ENCODE data around the gene POFUT2. TPM values are rescaled to one million over a fixed set of nuclear protein-coding genes. Genes with fewer than 3 reads are reported as not detected.

The POFUT2 gene
- total RNA-seq, 1 donor: 35.8 TPM

- no peak overlapping the region for H3K4me2 ChIP-seq (ENCODE audit: insufficient read depth, low read length)
- H3K79me2 ChIP-seq (ENCODE audit: insufficient read depth, low read length): no peaks in the 10 kb centered on the region
- no peak overlapping the region for H2AFZ ChIP-seq (ENCODE audit: low read length)
- peaks cover 33% of the 10 kb centered on the region for H3K4me1 ChIP-seq (ENCODE audit: insufficient read depth, low read length)
- H3K9me3 ChIP-seq (ENCODE audit: low read depth, low read length): no peaks in the 10 kb centered on the region
- TF ChIP-seq, protein P1, sequence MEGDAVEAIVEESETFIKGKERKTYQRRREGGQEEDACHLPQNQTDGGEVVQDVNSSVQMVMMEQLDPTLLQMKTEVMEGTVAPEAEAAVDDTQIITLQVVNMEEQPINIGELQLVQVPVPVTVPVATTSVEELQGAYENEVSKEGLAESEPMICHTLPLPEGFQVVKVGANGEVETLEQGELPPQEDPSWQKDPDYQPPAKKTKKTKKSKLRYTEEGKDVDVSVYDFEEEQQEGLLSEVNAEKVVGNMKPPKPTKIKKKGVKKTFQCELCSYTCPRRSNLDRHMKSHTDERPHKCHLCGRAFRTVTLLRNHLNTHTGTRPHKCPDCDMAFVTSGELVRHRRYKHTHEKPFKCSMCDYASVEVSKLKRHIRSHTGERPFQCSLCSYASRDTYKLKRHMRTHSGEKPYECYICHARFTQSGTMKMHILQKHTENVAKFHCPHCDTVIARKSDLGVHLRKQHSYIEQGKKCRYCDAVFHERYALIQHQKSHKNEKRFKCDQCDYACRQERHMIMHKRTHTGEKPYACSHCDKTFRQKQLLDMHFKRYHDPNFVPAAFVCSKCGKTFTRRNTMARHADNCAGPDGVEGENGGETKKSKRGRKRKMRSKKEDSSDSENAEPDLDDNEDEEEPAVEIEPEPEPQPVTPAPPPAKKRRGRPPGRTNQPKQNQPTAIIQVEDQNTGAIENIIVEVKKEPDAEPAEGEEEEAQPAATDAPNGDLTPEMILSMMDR (IDR thresholded peaks at IDR 0.05; ENCODE audit: extremely low read depth, low read depth, low read length): no peak
- no peaks in the 10 kb centered on the region for H3K27me3 ChIP-seq (ENCODE audit: insufficient read depth, low read length)
- no peaks in the 10 kb centered on the region for H4K20me1 ChIP-seq (ENCODE audit: insufficient read depth, low read length)
- H3K27ac ChIP-seq (ENCODE audit: low read depth, low read length): no peak overlapping the region
- no peaks in the 10 kb centered on the region for H3K36me3 ChIP-seq (ENCODE audit: insufficient read depth, low read length)
- peak; percentile 86 for DNase-seq (ENCODE audit: insufficient read length, low spot score, missing footprints)
- H3K4me3 ChIP-seq (ENCODE audit: insufficient read depth, low read length): no peak overlapping the region
These were observed 31.9 kb upstream of the POFUT2 start for GRCh38 chr21:45319461-45320211.

DNA sequence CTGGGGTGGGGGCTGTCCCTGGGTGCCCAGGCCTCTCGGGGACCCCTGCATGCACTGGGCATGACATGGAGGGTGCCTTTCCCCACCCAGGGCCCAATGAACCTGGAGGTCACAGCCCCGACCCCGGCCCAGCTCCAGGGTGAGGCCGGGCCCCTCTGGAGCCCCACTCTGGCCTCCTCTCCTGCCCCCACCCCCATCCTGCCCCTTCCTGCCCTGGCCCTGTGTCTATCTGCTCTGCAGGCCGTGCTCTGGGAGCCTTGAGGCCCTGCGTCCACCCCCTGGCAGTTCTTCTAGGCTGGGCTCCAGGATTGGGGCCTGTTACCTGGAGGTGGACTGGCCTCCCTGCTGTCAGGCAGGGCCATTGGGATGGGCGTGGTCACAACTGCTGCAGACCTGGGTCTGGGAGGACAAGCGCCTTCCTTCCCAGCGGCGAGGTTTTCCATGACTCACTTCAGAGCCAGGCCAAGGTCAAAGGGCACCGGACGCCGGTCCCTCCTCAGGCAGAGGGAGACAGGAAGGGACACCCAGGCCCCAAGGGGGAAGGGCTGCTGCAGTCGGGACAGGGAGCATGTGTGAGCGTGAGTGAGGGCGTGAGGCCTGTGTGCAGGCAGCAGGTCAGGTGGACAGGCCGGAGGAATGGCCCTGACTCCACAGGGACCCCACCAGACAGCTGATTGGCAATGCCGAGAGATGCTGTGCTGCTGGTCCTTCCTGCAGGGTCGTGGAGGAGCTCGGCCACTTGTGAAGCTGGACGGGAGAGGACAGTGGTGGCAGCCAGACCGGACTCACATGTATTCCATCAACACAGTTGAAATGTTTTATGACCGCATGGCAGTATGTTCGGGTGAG lies 31.1 kb upstream of the POFUT2 start:
- no peaks in the 10 kb centered on the region for H3K9me3 ChIP-seq (ENCODE audit: low read depth, low read length)
- TF ChIP-seq, protein P1 (IDR thresholded peaks at IDR 0.05; ENCODE audit: extremely low read depth, low read depth, low read length): no peak
- H3K4me3 ChIP-seq (ENCODE audit: insufficient read depth, low read length): no peak overlapping the region
- no peak overlapping the region for H3K4me2 ChIP-seq (ENCODE audit: insufficient read depth, low read length)
- no peak overlapping the region for H2AFZ ChIP-seq (ENCODE audit: low read length)
- peaks cover 2% of the 10 kb centered on the region for H3K27me3 ChIP-seq (ENCODE audit: insufficient read depth, low read length)
- no peak overlapping the region for H3K27ac ChIP-seq (ENCODE audit: low read depth, low read length)
- H3K36me3 ChIP-seq (ENCODE audit: insufficient read depth, low read length): no peaks in the 10 kb centered on the region
- peak; percentile 86 for DNase-seq (ENCODE audit: insufficient read length, low spot score, missing footprints)
- H3K79me2 ChIP-seq (ENCODE audit: insufficient read depth, low read length): no peaks in the 10 kb centered on the region
- H4K20me1 ChIP-seq (ENCODE audit: insufficient read depth, low read length): no peaks in the 10 kb centered on the region
- peaks cover 28% of the 10 kb centered on the region for H3K4me1 ChIP-seq (ENCODE audit: insufficient read depth, low read length)

DNA sequence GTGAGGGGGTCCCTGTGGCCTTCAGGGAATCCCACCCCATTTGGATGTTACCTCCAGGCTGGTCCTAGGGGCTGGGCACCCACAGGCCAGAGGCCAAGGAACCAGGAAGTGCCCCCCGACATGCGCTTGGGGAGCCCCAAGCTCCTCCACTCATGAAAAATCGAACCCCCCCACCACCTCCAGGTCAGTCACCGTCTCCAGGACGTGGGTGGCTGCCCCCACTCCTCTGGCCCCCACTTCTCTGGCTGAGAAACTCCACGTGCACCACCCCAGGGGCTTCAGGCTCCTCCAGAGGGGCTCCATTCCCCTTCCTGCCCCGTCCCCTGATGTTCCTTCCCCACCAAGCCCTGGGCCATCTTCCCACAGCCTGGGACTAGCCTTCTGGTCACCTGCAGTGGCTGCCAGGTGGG lies 30.5 kb upstream of the POFUT2 start:
- H2AFZ ChIP-seq (ENCODE audit: low read length): no peak overlapping the region

More for the DNA sequence above, 30.5 kb upstream of the POFUT2 start:
- peaks cover 22% of the 10 kb centered on the region for H3K4me1 ChIP-seq (ENCODE audit: insufficient read depth, low read length)
- no peak overlapping the region for H3K4me2 ChIP-seq (ENCODE audit: insufficient read depth, low read length)
- peaks cover 4% of the 10 kb centered on the region for H3K27me3 ChIP-seq (ENCODE audit: insufficient read depth, low read length)
- DNase-seq (ENCODE audit: insufficient read length, low spot score, missing footprints): peak; percentile 10
- TF ChIP-seq, protein P1 (IDR thresholded peaks at IDR 0.05; ENCODE audit: extremely low read depth, low read depth, low read length): no peak
- H3K4me3 ChIP-seq (ENCODE audit: insufficient read depth, low read length): no peak overlapping the region
- no peaks in the 10 kb centered on the region for H3K9me3 ChIP-seq (ENCODE audit: low read depth, low read length)
- H3K36me3 ChIP-seq (ENCODE audit: insufficient read depth, low read length): no peaks in the 10 kb centered on the region
- H4K20me1 ChIP-seq (ENCODE audit: insufficient read depth, low read length): no peaks in the 10 kb centered on the region
- peak overlapping the region; percentile 72 for H3K27ac ChIP-seq (ENCODE audit: low read depth, low read length)
- no peaks in the 10 kb centered on the region for H3K79me2 ChIP-seq (ENCODE audit: insufficient read depth, low read length)

All from osteoblast (primary cell).